Activated CD4-positive, alpha-beta T cell treated with anti-CD3 and anti-CD28 coated beads for 4 hours (primary cell): ENCODE measurements around the gene DHX30.

Experiments
- DNase-seq, 2 donors: peaks; one replicate each; pipeline ENCODE4 v3.0.0-alpha.2; 2020

Gene DHX30

DNA sequence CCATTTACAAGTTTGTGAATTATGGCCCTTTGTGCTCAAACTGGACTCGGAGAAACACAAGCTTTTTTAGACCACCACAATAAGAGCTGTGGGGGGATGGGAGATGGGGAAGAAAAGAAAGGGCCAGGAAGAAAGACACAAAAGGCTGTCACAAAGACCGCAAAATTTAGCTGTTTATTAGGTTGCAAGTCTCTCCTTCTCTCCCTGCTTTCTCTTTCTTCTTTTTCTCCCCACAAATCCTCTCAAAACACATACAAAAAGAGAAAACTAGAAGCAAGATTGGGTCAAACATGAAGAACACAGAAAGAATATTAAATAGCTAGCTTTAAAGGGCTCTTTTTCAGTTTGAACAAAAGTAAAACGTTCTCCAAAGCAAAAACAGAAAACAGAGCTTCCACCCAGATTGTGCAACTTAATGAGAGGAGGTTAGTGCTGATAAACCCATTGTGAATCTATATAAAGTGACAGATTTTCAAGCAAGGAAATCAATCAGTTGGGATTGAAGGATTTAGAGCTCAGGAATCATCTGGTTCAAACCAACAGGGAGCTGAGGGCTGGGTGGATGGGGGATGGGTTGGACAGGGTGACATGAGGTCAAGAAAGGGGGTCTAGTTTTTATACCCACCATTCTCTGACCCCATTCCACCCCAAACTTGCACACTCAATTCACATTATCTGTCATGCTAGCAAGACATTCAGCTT lies 87.3 kb downstream of the DHX30 start:
- no peak for DNase-seq

DNA sequence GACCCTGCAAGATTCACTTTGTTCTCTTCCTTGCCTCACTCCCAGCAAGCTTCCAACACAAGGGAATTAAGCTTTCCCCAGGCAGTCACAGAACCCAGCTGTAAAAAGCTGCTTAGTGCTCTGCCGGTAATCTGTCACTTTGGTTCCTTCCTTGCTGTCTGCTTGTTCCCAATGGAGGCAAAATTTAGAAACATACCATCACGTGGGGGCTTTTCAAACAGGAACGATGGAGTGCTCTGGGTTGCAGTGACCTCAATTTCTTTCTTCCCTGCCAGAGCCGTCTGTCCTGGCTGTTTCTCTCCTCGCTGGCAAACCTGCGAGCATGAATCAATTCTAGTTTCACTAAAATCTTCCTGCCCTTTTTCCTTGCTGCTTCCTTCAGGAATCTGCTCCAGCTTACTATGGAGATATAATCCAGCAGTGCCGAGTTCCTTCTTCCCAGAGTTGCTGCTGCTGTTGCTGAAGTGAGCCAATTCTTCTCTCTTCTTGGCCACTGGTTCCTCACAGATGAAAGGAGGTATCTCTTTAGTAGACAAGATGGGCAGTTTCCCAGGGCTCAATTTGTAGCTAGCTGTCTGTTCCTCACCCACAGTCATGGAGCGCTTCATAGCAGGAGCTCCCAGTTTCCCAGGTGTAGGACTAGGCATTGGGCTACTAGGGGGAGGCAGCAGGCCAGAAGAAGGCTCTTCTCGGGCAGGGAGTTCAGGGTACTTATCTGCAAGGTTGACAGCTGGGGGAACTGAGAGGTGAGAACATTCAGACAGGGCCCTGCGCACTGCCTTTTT lies 88.1 kb downstream of the DHX30 start:
- DNase-seq, result no peak

DNA sequence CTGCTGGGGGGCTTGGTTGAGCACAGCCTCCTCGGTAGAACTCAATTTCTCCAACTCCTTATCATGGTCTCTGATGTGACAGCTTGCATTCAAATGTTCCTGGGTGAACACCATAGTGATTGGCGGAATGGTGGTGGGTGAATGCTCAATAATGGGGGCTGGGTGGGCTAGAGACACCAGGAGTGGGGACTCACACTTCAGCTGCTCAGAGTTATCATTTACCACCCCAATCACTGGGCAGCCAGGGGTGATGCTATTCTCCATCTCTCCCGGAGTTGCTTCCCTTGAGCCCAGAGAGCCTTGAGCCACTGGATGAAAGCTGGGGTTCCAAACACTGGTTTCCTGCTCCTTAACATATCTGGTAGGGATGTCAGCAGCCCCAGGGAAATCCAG lies 88.7 kb downstream of the DHX30 start:
- no peak for DNase-seq

- no peak for DNase-seq
Measured at GRCh38 chr3:47892286-47893040, 89.5 kb downstream of the DHX30 start.

DNA sequence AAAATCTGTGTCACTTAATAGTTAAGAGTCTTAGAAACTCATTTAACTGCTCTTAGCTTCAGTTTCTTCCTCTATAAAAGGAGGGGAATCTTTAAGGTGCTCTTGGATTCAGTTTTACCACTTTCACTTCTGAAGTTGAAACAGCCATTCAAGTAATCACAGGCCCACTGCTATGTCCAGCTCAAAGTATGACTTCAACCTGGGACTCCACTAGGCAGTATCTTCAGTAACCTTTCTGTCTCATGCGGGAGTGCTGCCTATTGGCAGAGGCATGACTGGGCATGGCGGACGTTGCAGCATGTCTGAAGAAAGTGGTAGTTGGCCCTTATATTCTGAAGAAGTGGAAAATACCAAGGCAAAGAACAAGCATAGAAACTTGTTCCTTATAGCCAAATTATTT lies 92.3 kb downstream of the DHX30 start:
- DNase-seq, result no peak

DNA sequence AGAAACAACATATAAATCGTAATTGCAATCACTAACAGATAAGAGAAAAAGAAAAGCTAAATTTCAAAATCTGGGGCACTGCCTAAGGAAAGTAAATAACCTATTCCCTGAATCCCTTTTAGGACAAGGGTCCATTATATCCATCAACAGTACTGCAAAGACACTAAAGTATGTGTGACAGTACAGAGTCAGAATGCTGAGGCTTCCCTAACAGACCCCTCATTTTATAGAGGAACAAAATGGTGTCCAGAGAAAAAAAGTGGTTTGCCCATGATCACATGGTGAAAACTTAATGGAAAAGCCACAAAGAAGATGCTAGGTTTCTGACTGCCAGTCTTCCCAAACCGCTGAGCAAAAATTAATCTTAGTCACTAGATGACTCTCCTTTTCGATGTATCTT lies 93.8 kb downstream of the DHX30 start:
- DNase-seq, result no peak

GRCh38 chr3:47897954-47898353 lies 95.0 kb downstream of the DHX30 start:
- DNase-seq, result no peak

DNA sequence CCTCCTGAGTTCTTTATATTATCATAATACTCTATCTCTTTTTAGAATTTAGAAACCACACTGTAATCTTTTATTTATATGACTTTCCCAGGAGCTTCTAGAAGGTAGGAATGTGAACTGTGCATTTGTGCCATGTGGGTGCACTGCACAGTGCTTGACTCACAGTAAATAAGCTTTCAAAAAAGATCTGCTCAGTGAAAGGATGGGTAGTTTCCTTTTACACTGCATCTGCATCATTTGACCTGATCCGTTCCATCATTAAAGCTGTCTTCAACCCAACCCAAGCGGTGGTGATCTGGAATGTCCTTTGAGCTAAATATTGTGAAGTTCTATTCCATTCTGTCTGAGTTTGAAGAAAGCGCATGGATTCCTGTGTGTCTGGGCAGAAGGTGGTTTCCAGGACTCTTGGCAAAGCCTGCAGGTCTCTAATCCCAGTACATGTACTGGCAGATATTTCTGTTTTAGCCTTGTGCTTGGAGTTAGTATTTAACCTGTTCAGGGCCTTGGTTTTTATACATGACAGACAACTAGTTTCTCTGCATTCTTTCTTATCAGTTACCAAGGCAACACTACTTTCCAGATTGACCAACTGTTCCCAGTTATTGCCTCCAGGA lies 96.7 kb downstream of the DHX30 start:
- no peak for DNase-seq
